GM12878 (cell line): ENCODE measurements around the gene INVS. TPM values are rescaled to one million over a fixed set of nuclear protein-coding genes. Genes with fewer than 3 reads are reported as not detected.

Experiments
- ATAC-seq: fragments of 200-7000 bp; cut with Tn5 transposase; 3 replicates; pipeline ENCODE4 v1.9.1; 2020; ENCODE audit warnings: mild to moderate bottlenecking, moderate library complexity
- BruUV-seq: library from RNA; stranded (reverse); fragments of 400-500 nt; replicated peaks from 2 replicates; lab custom pipeline; 2021; lab: Mats Ljungman, UMichigan
- CTCF ChIA-PET: fragments of 300-600 bp; sonication (Branson Sonifier 250); formaldehyde crosslinking; extraction: SDS; loops from one replicate; lab custom pipeline; 2021; ENCODE audit warnings: inconsistent platforms; lab: Yijun Ruan, JAX
- POLR2A ChIA-PET: fragments of 350-600 bp; formaldehyde crosslinking; extraction: SDS; loops from one replicate; lab custom pipeline; 2021; ENCODE audit warnings: inconsistent platforms; lab: Charles Lee
- RAD21 ChIA-PET: fragments of 300-600 bp; sonication (Branson Sonifier 250); formaldehyde crosslinking; loops from one replicate; lab custom pipeline; 2023; ENCODE audit warnings: antibody characterized with exemption; ENCODE audit not compliant: unreplicated experiment; lab: Charles Lee
- SMC1A ChIA-PET: fragments of 300-600 bp; sonication (Branson Sonifier 250); formaldehyde crosslinking; loops from one replicate; lab custom pipeline; 2023; ENCODE audit not compliant: unreplicated experiment, uncharacterized antibody; lab: Charles Lee
- DNase-seq: peaks from one replicate; pipeline ENCODE4 v3.0.0-alpha.2; 2011; ENCODE audit warnings: low read depth, low spot score
- FAIRE-seq: peaks from 3 replicates; lab custom pipeline; 2011; peaks lifted over from hg19 to GRCh38; lab: Jason Lieb, UNC
- H2AFZ ChIP-seq: 2 replicates; pipeline ENCODE4 v1.6.0; 2011; ENCODE audit warnings: low read depth, low read length, control low read depth; ENCODE audit not compliant: control insufficient read depth
- H3K27ac ChIP-seq: 2 replicates; pipeline ENCODE4 v1.5.1; 2011; ENCODE audit warnings: control low read depth; ENCODE audit not compliant: control insufficient read depth, insufficient read depth
- H3K27me3 ChIP-seq, 2 experiments: replicated peaks in 1 of 2; 2 replicates each; pipeline versions ENCODE4 v1.6.0 to v1.6.1; 2011; ENCODE audit warnings: low read length in 1 of 2; ENCODE audit not compliant: control insufficient read depth in 2 of 2, insufficient read depth in 2 of 2
- H3K36me3 ChIP-seq, 2 experiments: 2 replicates each; pipeline ENCODE4 v1.5.1; 2011; ENCODE audit warnings: low read length in 1 of 2; ENCODE audit not compliant: control insufficient read depth in 2 of 2, insufficient read depth in 2 of 2
- H3K4me1 ChIP-seq: 2 replicates; pipeline ENCODE4 v1.6.1; 2011; ENCODE audit warnings: mild to moderate bottlenecking, low read length, moderate library complexity, mixed read lengths; ENCODE audit not compliant: control insufficient read depth, insufficient read depth
- H3K4me2 ChIP-seq: 2 replicates; pipeline ENCODE4 v1.6.0; 2011; ENCODE audit warnings: control low read depth; ENCODE audit not compliant: control insufficient read depth, insufficient read depth
- H3K4me3 ChIP-seq: fragments of 200-600 bp; sonication (generic); 2 replicates; pipeline ENCODE4 v1.5.1; 2016
- H3K79me2 ChIP-seq: 2 replicates; pipeline ENCODE4 v1.6.0; 2011; ENCODE audit warnings: low read length; ENCODE audit not compliant: control insufficient read depth, insufficient read depth
- H3K9ac ChIP-seq: 2 replicates; pipeline ENCODE4 v1.8.0; 2011; ENCODE audit warnings: low read length, control low read depth, mixed read lengths; ENCODE audit not compliant: control insufficient read depth, insufficient read depth
- H3K9me3 ChIP-seq: replicated peaks from 3 replicates; pipeline ENCODE4 v1.5.1; 2011; ENCODE audit warnings: mild to moderate bottlenecking, low read length; ENCODE audit not compliant: control insufficient read depth, insufficient read depth
- H4K20me1 ChIP-seq: 2 replicates; pipeline ENCODE4 v1.6.0; 2011; ENCODE audit not compliant: control insufficient read depth, insufficient read depth
- BCLAF1 ChIP-seq: fragments of 450-650 bp; IDR thresholded peaks from 2 replicates; pipeline ENCODE4 v1.6.1; 2017; ENCODE audit warnings: antibody characterized with exemption, mild to moderate bottlenecking, moderate library complexity
- BRCA1 ChIP-seq: IDR thresholded peaks from 2 replicates; pipeline ENCODE4 v1.6.1; 2011; ENCODE audit warnings: low read depth, low read length, improper control_type of control experiment
- CBFB ChIP-seq: IDR thresholded peaks from 2 replicates; pipeline ENCODE4 v1.6.1; 2016; ENCODE audit warnings: antibody characterized with exemption, low read depth
- CBX3 ChIP-seq: fragments of 200-600 bp; sonication (generic); IDR thresholded peaks from 2 replicates; pipeline ENCODE4 v1.6.1; 2016; ENCODE audit warnings: low read depth, borderline replicate concordance
- CEBPZ ChIP-seq: fragments of 150-350 bp; IDR thresholded peaks from 2 replicates; pipeline ENCODE4 v1.6.1; 2016; ENCODE audit warnings: low read depth, low read length
- ELK1 ChIP-seq: IDR thresholded peaks from 2 replicates; pipeline ENCODE4 v1.6.1; 2012; ENCODE audit warnings: low read depth, low read length, improper control_type of control experiment
- FOXK2 ChIP-seq: fragments of 450-650 bp; IDR thresholded peaks from 2 replicates; pipeline ENCODE4 v1.6.1; 2017; ENCODE audit warnings: mild to moderate bottlenecking, moderate library complexity
- IKZF1 ChIP-seq: fragments of 450-650 bp; conservative IDR thresholded peaks from 2 replicates; pipeline ENCODE4 v1.6.1; 2017; ENCODE audit warnings: antibody characterized with exemption, mild to moderate bottlenecking
- MYB ChIP-seq: fragments of 150-350 bp; IDR thresholded peaks from 2 replicates; pipeline ENCODE4 v1.6.1; 2014; ENCODE audit warnings: mild to moderate bottlenecking, low read depth, low read length, borderline replicate concordance
- PBX3 ChIP-seq: IDR thresholded peaks from 2 replicates; pipeline ENCODE4 v1.6.1; 2011; ENCODE audit warnings: mild to moderate bottlenecking, low read depth, low read length, moderate library complexity; ENCODE audit not compliant: insufficient replicate concordance
- POLR2AphosphoS5 ChIP-seq: IDR thresholded peaks from 2 replicates; pipeline ENCODE4 v1.6.1; 2011; ENCODE audit warnings: mild to moderate bottlenecking, low read length, inconsistent platforms
- SREBF1 ChIP-seq: IDR thresholded peaks from 2 replicates; pipeline ENCODE4 v1.6.1; 2012; ENCODE audit warnings: mild to moderate bottlenecking, low read length
- TARDBP ChIP-seq: IDR thresholded peaks from 2 replicates; pipeline ENCODE4 v1.6.1; 2016; ENCODE audit warnings: borderline replicate concordance
- TBL1XR1 ChIP-seq: IDR thresholded peaks from 2 replicates; pipeline ENCODE4 v1.6.1; 2012; ENCODE audit warnings: low read depth, low read length, improper control_type of control experiment
- TCF12 ChIP-seq: IDR thresholded peaks from 2 replicates; pipeline ENCODE4 v1.6.1; 2011; ENCODE audit warnings: low read depth, mild to moderate bottlenecking, low read length
- WRNIP1 ChIP-seq: IDR thresholded peaks from 2 replicates; pipeline ENCODE4 v1.6.1; 2011; ENCODE audit warnings: low read depth, low read length, improper control_type of control experiment, borderline replicate concordance
- ZSCAN29 ChIP-seq: fragments of 450-650 bp; IDR thresholded peaks from 2 replicates; pipeline ENCODE4 v1.6.1; 2017; ENCODE audit warnings: mild to moderate bottlenecking, moderate library complexity
- in situ Hi-C: fragments of 300-500 bp; cut with MboI; formaldehyde crosslinking; loops from 9 replicates; pipeline ENCODE4 v1.14.3; 2018; ENCODE audit warnings: mixed read lengths
- intact Hi-C: fragments of 100-400 bp; cut with micrococcal nuclease; formaldehyde crosslinking; loops from one replicate; pipeline ENCODE4 v1.14.2; 2022; ENCODE audit not compliant: unreplicated experiment
- polyA plus RNA-seq, 11 experiments: library from polyadenylated mRNA; depleted of rRNA in 4 of 11; unstranded in 6 of 11; stranded (reverse) in 5 of 11; fragments of >200 nt; fragmentation: Nextera tagmentation in 4 of 11; fragmentation: Illumina TruSeq in 1 of 11; extraction: Ambion mirVana in 4 of 11; extraction: Trizol in 1 of 11; gene quantifications; 1 replicate in 1 of 11; 2 replicates in 10 of 11; pipeline versions ENCODE4 v1.2.1 to v1.2.3, GENCODE V29; 2011 to 2016; ENCODE audit warnings: inconsistent platforms in 2 of 11, missing spikeins in 2 of 11, low read depth in 1 of 11
- total RNA-seq, 4 experiments: library from RNA; depleted of rRNA in 3 of 4; stranded (reverse); fragments of >200 nt in 3 of 4; fragmentation: Illumina TruSeq in 1 of 4; extraction: Trizol in 1 of 4; gene quantifications; 2 replicates each; pipeline versions ENCODE4 v1.2.1 to v1.2.3, GENCODE V29; 2013 to 2021

Gene INVS
- total and polyA plus RNA-seq, 10 of the 15 experiments (the other 5 are each of a cell fraction or from before 2014, with no cell fraction given): 0.93 to 20.8 (median 13.2) TPM

- TF ChIP-seq CEBPZ: no peak
- no peak for TF ChIP-seq POLR2AphosphoS5
- TF ChIP-seq ZSCAN29: no peak
- no peak for TF ChIP-seq FOXK2
- no peak for TF ChIP-seq CBX3
- TF ChIP-seq BRCA1: no peak
- no peak for TF ChIP-seq TBL1XR1
- TF ChIP-seq, all 136 proteins: peak for 0
Observed at GRCh38 chr9:100170085-100170484, 71.0 kb downstream of the INVS start (continued).

- Histone ChIP-seq H3K27ac (no peak overlapping the region), H3K4me1 (no peaks in the 10 kb centered on the region), H3K27me3 (no peaks in the 10 kb centered on the region), H3K4me3 (no peak overlapping the region), H3K4me2 (no peak overlapping the region), H3K36me3 (no peaks in the 10 kb centered on the region), H3K9ac (no peak overlapping the region), H3K9me3 (peaks cover 2% of the 10 kb centered on the region; the same call in 2 of the 3 replicates), H3K79me2 (no peaks in the 10 kb centered on the region), H4K20me1 (no peaks in the 10 kb centered on the region), H2AFZ (no peak overlapping the region)
- ATAC-seq: no peak
- no TSS peak for BruUV-seq
- POLR2A ChIA-PET: no interaction called here
- in situ Hi-C loops (no loop called here), intact Hi-C loops (no loop called here)
- SMC1A ChIA-PET: no interaction called here
- RAD21 ChIA-PET: no interaction called here
- no peak for FAIRE-seq
- CTCF ChIA-PET: no interaction called here
- DNase-seq: no peak
- TF ChIP-seq SREBF1 (no peak), TCF12 (no peak), WRNIP1 (no peak), MYB (no peak), IKZF1 (no peak), BCLAF1 (no peak), ELK1 (no peak), TARDBP (no peak), PBX3 (no peak), CBFB (no peak)
Observed at GRCh38 chr9:100170556-100170955, 71.5 kb downstream of the INVS start.
